ENCODE results near the gene HAGHL.

HAGHL gene

DNA sequence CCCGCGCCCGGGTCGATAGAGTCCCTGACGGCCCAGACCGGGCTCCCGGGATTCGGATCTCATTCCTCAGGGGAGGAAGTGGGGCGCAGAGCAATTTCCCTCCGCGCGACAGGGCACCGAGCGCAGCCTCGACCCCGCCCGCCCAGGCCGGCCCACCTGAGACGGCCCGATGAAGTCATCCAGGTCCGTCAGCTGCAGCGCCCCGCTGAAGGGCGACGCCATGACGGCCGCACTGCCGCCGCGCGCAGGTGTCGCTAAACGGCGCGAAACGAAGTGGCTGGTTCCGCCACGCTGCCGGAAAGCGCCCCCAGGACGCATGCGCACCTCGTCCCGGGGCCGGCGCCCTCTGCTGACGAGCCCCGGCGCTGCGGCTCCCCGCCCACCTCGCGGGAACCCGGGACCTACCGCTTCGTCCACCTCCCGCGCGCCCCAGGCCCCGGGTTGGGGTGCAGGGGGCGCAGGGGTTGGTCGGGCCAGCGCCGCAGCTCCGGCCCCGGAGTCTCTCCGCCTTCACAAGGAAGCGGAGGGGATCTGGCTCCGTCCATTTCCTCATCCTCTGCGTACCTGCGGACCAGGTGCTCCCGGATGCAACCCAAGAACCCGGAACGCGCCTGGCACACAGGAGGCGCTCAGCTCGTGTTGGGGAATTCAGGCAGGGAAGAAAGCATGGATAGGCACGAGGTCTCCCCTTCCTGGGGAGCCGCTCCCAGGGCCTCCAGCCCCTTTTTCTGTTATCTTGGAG, 14.0 kb downstream of the HAGHL start, which contains the start of gene CIAO3 (continued):
- TF ChIP-seq, protein P1, sequence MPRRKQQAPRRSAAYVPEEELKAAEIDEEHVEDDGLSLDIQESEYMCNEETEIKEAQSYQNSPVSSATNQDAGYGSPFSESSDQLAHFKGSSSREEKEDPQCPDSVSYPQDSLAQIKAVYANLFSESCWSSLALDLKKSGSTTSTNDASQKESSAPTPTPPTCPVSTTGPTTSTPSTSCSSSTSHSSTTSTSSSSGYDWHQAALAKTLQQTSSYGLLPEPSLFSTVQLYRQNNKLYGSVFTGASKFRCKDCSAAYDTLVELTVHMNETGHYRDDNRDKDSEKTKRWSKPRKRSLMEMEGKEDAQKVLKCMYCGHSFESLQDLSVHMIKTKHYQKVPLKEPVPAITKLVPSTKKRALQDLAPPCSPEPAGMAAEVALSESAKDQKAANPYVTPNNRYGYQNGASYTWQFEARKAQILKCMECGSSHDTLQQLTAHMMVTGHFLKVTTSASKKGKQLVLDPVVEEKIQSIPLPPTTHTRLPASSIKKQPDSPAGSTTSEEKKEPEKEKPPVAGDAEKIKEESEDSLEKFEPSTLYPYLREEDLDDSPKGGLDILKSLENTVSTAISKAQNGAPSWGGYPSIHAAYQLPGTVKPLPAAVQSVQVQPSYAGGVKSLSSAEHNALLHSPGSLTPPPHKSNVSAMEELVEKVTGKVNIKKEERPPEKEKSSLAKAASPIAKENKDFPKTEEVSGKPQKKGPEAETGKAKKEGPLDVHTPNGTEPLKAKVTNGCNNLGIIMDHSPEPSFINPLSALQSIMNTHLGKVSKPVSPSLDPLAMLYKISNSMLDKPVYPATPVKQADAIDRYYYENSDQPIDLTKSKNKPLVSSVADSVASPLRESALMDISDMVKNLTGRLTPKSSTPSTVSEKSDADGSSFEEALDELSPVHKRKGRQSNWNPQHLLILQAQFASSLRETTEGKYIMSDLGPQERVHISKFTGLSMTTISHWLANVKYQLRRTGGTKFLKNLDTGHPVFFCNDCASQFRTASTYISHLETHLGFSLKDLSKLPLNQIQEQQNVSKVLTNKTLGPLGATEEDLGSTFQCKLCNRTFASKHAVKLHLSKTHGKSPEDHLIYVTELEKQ (tag by site-specific recombination; IDR thresholded peaks at IDR 0.05; ENCODE audit: borderline replicate concordance) = no peak
- TF ChIP-seq REPIN1 (tag by site-specific recombination; IDR thresholded peaks at IDR 0.05; ENCODE audit: low read depth) (no peak), SP7 (tag by site-specific recombination; IDR thresholded peaks at IDR 0.05) (peak; percentile 88), ZNF843 (tag by site-specific recombination; IDR thresholded peaks at IDR 0.05) (peak; percentile 40; the same call in 1 of the 2 replicates), ZNF596 (tag by site-specific recombination; IDR thresholded peaks at IDR 0.05) (no peak), ZNF223 (tag by site-specific recombination; IDR thresholded peaks at IDR 0.05) (no peak), ZNF670 (tag by site-specific recombination; IDR thresholded peaks at IDR 0.05; ENCODE audit: low read depth) (no peak), ZFP37 (tag by site-specific recombination; IDR thresholded peaks at IDR 0.05) (0 out of 2 replicates have a peak, but pooled peaks have one; percentile 48), ZNF23 (tag by site-specific recombination; IDR thresholded peaks at IDR 0.05; ENCODE audit: borderline replicate concordance) (no peak), ZNF610 (tag by site-specific recombination; IDR thresholded peaks at IDR 0.05; ENCODE audit: borderline replicate concordance) (peak; percentile 73; the same call in 1 of the 2 replicates), ZNF266 (tag by site-specific recombination; IDR thresholded peaks at IDR 0.05; ENCODE audit: low read depth) (no peak), MEIS1 (CRISPR knock-in tag; IDR thresholded peaks at IDR 0.05; ENCODE audit: borderline replicate concordance) (no peak), ZNF585B (tag by site-specific recombination; IDR thresholded peaks at IDR 0.05) (no peak), ZNF10 (tag by site-specific recombination; IDR thresholded peaks at IDR 0.05) (peak; percentile 73), ZNF112 (tag by site-specific recombination; IDR thresholded peaks at IDR 0.05) (no peak), ZIC2 (tag by site-specific recombination; IDR thresholded peaks at IDR 0.05) (peak; percentile 43; the same call in 1 of the 2 replicates), KLF1 (tag by site-specific recombination; IDR thresholded peaks at IDR 0.05) (peak; percentile 78)
- TF ChIP-seq, protein P2, sequence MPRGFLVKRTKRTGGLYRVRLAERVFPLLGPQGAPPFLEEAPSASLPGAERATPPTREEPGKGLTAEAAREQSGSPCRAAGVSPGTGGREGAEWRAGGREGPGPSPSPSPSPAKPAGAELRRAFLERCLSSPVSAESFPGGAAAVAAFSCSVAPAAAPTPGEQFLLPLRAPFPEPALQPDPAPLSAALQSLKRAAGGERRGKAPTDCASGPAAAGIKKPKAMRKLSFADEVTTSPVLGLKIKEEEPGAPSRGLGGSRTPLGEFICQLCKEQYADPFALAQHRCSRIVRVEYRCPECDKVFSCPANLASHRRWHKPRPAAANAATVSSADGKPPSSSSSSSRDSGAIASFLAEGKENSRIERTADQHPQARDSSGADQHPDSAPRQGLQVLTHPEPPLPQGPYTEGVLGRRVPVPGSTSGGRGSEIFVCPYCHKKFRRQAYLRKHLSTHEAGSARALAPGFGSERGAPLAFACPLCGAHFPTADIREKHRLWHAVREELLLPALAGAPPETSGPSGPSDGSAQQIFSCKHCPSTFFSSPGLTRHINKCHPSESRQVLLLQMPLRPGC (tag by site-specific recombination; IDR thresholded peaks at IDR 0.05) = peak; percentile 72
- TF ChIP-seq, protein P3, sequence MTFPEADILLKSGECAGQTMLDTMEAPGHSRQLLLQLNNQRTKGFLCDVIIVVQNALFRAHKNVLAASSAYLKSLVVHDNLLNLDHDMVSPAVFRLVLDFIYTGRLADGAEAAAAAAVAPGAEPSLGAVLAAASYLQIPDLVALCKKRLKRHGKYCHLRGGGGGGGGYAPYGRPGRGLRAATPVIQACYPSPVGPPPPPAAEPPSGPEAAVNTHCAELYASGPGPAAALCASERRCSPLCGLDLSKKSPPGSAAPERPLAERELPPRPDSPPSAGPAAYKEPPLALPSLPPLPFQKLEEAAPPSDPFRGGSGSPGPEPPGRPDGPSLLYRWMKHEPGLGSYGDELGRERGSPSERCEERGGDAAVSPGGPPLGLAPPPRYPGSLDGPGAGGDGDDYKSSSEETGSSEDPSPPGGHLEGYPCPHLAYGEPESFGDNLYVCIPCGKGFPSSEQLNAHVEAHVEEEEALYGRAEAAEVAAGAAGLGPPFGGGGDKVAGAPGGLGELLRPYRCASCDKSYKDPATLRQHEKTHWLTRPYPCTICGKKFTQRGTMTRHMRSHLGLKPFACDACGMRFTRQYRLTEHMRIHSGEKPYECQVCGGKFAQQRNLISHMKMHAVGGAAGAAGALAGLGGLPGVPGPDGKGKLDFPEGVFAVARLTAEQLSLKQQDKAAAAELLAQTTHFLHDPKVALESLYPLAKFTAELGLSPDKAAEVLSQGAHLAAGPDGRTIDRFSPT (tag by site-specific recombination; IDR thresholded peaks at IDR 0.05) = 0 out of 2 replicates have a peak, but pooled peaks have one; percentile 13
- TF ChIP-seq, protein P4, sequence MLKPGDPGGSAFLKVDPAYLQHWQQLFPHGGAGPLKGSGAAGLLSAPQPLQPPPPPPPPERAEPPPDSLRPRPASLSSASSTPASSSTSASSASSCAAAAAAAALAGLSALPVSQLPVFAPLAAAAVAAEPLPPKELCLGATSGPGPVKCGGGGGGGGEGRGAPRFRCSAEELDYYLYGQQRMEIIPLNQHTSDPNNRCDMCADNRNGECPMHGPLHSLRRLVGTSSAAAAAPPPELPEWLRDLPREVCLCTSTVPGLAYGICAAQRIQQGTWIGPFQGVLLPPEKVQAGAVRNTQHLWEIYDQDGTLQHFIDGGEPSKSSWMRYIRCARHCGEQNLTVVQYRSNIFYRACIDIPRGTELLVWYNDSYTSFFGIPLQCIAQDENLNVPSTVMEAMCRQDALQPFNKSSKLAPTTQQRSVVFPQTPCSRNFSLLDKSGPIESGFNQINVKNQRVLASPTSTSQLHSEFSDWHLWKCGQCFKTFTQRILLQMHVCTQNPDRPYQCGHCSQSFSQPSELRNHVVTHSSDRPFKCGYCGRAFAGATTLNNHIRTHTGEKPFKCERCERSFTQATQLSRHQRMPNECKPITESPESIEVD (tag by site-specific recombination; IDR thresholded peaks at IDR 0.05) = no peak
- TF ChIP-seq, protein P5, sequence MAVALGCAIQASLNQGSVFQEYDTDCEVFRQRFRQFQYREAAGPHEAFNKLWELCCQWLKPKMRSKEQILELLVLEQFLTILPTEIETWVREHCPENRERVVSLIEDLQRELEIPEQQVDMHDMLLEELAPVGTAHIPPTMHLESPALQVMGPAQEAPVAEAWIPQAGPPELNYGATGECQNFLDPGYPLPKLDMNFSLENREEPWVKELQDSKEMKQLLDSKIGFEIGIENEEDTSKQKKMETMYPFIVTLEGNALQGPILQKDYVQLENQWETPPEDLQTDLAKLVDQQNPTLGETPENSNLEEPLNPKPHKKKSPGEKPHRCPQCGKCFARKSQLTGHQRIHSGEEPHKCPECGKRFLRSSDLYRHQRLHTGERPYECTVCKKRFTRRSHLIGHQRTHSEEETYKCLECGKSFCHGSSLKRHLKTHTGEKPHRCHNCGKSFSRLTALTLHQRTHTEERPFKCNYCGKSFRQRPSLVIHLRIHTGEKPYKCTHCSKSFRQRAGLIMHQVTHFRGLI (tag by site-specific recombination; IDR thresholded peaks at IDR 0.05) = peak; percentile 53; the same call in 1 of the 2 replicates
- TF ChIP-seq, protein P6, sequence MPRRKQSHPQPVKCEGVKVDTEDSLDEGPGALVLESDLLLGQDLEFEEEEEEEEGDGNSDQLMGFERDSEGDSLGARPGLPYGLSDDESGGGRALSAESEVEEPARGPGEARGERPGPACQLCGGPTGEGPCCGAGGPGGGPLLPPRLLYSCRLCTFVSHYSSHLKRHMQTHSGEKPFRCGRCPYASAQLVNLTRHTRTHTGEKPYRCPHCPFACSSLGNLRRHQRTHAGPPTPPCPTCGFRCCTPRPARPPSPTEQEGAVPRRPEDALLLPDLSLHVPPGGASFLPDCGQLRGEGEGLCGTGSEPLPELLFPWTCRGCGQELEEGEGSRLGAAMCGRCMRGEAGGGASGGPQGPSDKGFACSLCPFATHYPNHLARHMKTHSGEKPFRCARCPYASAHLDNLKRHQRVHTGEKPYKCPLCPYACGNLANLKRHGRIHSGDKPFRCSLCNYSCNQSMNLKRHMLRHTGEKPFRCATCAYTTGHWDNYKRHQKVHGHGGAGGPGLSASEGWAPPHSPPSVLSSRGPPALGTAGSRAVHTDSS (tag by site-specific recombination; IDR thresholded peaks at IDR 0.05) = no peak
- TF ChIP-seq, protein P7, sequence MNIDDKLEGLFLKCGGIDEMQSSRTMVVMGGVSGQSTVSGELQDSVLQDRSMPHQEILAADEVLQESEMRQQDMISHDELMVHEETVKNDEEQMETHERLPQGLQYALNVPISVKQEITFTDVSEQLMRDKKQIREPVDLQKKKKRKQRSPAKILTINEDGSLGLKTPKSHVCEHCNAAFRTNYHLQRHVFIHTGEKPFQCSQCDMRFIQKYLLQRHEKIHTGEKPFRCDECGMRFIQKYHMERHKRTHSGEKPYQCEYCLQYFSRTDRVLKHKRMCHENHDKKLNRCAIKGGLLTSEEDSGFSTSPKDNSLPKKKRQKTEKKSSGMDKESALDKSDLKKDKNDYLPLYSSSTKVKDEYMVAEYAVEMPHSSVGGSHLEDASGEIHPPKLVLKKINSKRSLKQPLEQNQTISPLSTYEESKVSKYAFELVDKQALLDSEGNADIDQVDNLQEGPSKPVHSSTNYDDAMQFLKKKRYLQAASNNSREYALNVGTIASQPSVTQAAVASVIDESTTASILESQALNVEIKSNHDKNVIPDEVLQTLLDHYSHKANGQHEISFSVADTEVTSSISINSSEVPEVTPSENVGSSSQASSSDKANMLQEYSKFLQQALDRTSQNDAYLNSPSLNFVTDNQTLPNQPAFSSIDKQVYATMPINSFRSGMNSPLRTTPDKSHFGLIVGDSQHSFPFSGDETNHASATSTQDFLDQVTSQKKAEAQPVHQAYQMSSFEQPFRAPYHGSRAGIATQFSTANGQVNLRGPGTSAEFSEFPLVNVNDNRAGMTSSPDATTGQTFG (tag by site-specific recombination; IDR thresholded peaks at IDR 0.05; ENCODE audit: borderline replicate concordance) = no peak

Measured in HEK293 (cell line).